ENCODE measurements around the gene TTYH1. TPM values are rescaled to one million over a fixed set of nuclear protein-coding genes. Genes with fewer than 3 reads are reported as not detected.

The TTYH1 gene
- total and polyA plus RNA-seq, 4 donors: 0.05 to 0.46 (median 0.18) TPM; not detected in 1

GRCh38 chr19:54429545-54430227, 14.4 kb downstream of the TTYH1 start:
- Histone ChIP-seq H3K4me3 (no peak overlapping the region), H3K4me1 (ENCODE audit: control insufficient read depth in 5 of 5, insufficient read depth in 5 of 5, low read length in 5 of 5) (peaks cover 0 to 21% (median 6%) of the 10 kb centered on the region in 5 donors), H3K9me3 (ENCODE audit: control insufficient read depth in 4 of 4, insufficient read depth in 3 of 4, low read length in 3 of 4) (no peaks in the 10 kb centered on the region), H3K36me3 (ENCODE audit: control insufficient read depth in 4 of 4, insufficient read depth in 4 of 4, low read length in 4 of 4) (no peaks in the 10 kb centered on the region), H3K27ac (ENCODE audit: low read depth in 1 of 2, low read length in 1 of 2) (no peak overlapping the region), H3K9ac (ENCODE audit: insufficient read depth in 1 of 2, low read length in 2 of 2) (no peak overlapping the region), H3K27me3 (ENCODE audit: control insufficient read depth in 3 of 3, insufficient read depth in 3 of 3, low read length in 2 of 3) (no peaks in the 10 kb centered on the region)
- no peak for ATAC-seq (ENCODE audit: insufficient read depth, low FRiP score)
- DNase-seq: no peak
- TF ChIP-seq CTCF (IDR thresholded peaks at IDR 0.05; ENCODE audit: control extremely low read depth, extremely low read depth): no peak
- WGBS, 2 donors: 47 to 63% methylated on average over 13 of the region's 13 CpGs

GRCh38 chr19:54430306-54431254, 15.3 kb downstream of the TTYH1 start:
- no peak overlapping the region for H3K27ac ChIP-seq (ENCODE audit: low read depth in 1 of 2, low read length in 1 of 2)
- H3K36me3 ChIP-seq (ENCODE audit: control insufficient read depth in 4 of 4, insufficient read depth in 4 of 4, low read length in 4 of 4): no peaks in the 10 kb centered on the region
- peaks cover 0 to 27% (median 6%) of the 10 kb centered on the region in 5 donors for H3K4me1 ChIP-seq (ENCODE audit: control insufficient read depth in 5 of 5, insufficient read depth in 5 of 5, low read length in 5 of 5)
- no peak overlapping the region for H3K4me3 ChIP-seq
- 5 to 10% methylated on average over 40 to 43 of the region's 43 CpGs for WGBS, 2 donors
- H3K9ac ChIP-seq (ENCODE audit: insufficient read depth in 1 of 2, low read length in 2 of 2): no peak overlapping the region
- no peak for TF ChIP-seq CTCF (IDR thresholded peaks at IDR 0.05; ENCODE audit: control extremely low read depth, extremely low read depth)
- no peaks in the 10 kb centered on the region for H3K9me3 ChIP-seq (ENCODE audit: control insufficient read depth in 4 of 4, insufficient read depth in 3 of 4, low read length in 3 of 4)
- peak; percentile 59 to 81 (median 75) for DNase-seq
- no peaks in the 10 kb centered on the region for H3K27me3 ChIP-seq (ENCODE audit: control insufficient read depth in 3 of 3, insufficient read depth in 3 of 3, low read length in 2 of 3)
- no peak for ATAC-seq (ENCODE audit: insufficient read depth, low FRiP score)

GRCh38 chr19:54431255-54431838, 16.1 kb downstream of the TTYH1 start:
- Histone ChIP-seq H3K27ac (ENCODE audit: low read depth in 1 of 2, low read length in 1 of 2) (no peak overlapping the region), H3K4me1 (ENCODE audit: control insufficient read depth in 5 of 5, insufficient read depth in 5 of 5, low read length in 5 of 5) (peaks cover 0 to 35% (median 6%) of the 10 kb centered on the region in 5 donors), H3K9ac (ENCODE audit: insufficient read depth in 1 of 2, low read length in 2 of 2) (no peak overlapping the region), H3K36me3 (ENCODE audit: control insufficient read depth in 4 of 4, insufficient read depth in 4 of 4, low read length in 4 of 4) (no peaks in the 10 kb centered on the region), H3K27me3 (ENCODE audit: control insufficient read depth in 3 of 3, insufficient read depth in 3 of 3, low read length in 2 of 3) (no peaks in the 10 kb centered on the region), H3K4me3 (no peak overlapping the region), H3K9me3 (ENCODE audit: control insufficient read depth in 4 of 4, insufficient read depth in 3 of 4, low read length in 3 of 4) (no peaks in the 10 kb centered on the region)
- DNase-seq (peak in 1 of 3 donors; percentile 32), ATAC-seq (ENCODE audit: insufficient read depth, low FRiP score) (no peak)
- WGBS, 2 donors: 27 to 39% methylated on average over 11 of the region's 11 CpGs
- TF ChIP-seq CTCF (IDR thresholded peaks at IDR 0.05; ENCODE audit: control extremely low read depth, extremely low read depth): no peak

Measured in lung (tissue), 12 donors.